Gastroesophageal sphincter (tissue), 4 donors: Measurements from ENCODE around the gene SHISA9. TPM values are rescaled to one million over a fixed set of nuclear protein-coding genes. Genes with fewer than 3 reads are reported as not detected.

Source experiments
- ATAC-seq: fragments of 150-250 bp; one replicate; pipeline ENCODE4 v1.9.1; 2016; ENCODE audit warnings: mild to moderate bottlenecking, moderate library complexity
- H3K27ac ChIP-seq, 4 donors: fragments of 200-600 bp; sonication (generic) in 3 of 4; 1 replicate in 3 of 4; 2 replicates in 1 of 4; pipeline ENCODE4 v1.5.1; 2016 to 2019
- H3K27me3 ChIP-seq: fragments of 200-600 bp; sonication (generic); one replicate; pipeline ENCODE4 v1.5.1; 2019
- H3K36me3 ChIP-seq, 2 donors: fragments of 200-600 bp; sonication (generic); one replicate each; pipeline ENCODE4 v1.5.1; 2019; ENCODE audit warnings: control low read depth in 1 of 2
- H3K4me1 ChIP-seq, 3 donors: fragments of 200-600 bp; sonication (generic); 1 replicate in 2 of 3; 2 replicates in 1 of 3; pipeline ENCODE4 v1.5.1; 2016 to 2019; ENCODE audit warnings: control low read depth in 2 of 3
- H3K4me3 ChIP-seq, 2 donors: fragments of 200-600 bp; sonication (generic); one replicate each; pipeline ENCODE4 v1.5.1; 2019; ENCODE audit warnings: mild to moderate bottlenecking in 1 of 2, moderate library complexity in 1 of 2
- H3K9me3 ChIP-seq, 3 donors: fragments of 200-600 bp; sonication (generic); one replicate each; pipeline ENCODE4 v1.5.1; 2017 to 2019; ENCODE audit warnings: control low read depth in 2 of 3
- CTCF ChIP-seq, 4 experiments: fragments of 200-600 bp in 2 of 4; fragments of 450-650 bp in 2 of 4; sonication (generic) in 1 of 4; IDR thresholded peaks; one replicate each; pipeline ENCODE4 v1.5.1; 2017 to 2019; ENCODE audit warnings: antibody characterized with exemption in 4 of 4, mild to moderate bottlenecking in 2 of 4, moderate library complexity in 2 of 4
- EP300 ChIP-seq: sonication (generic); formaldehyde crosslinking; IDR thresholded peaks from one replicate; pipeline ENCODE4 v1.6.1; 2017; ENCODE audit warnings: antibody characterized with exemption, mild to moderate bottlenecking
- POLR2A ChIP-seq, 2 donors: fragments of 450-650 bp; IDR thresholded peaks; one replicate each; pipeline ENCODE4 v1.6.1; 2017; ENCODE audit warnings: antibody characterized with exemption in 2 of 2, mild to moderate bottlenecking in 2 of 2, moderate library complexity in 1 of 2
- POLR2AphosphoS5 ChIP-seq: sonication (generic); formaldehyde crosslinking; IDR thresholded peaks from one replicate; pipeline ENCODE4 v1.6.1; 2017; ENCODE audit warnings: antibody characterized with exemption
- WGBS, 2 donors: methylation state at CpG; one replicate each; pipeline ENCODE4 v1.1.5; 2018; ENCODE audit warnings: low coverage in 1 of 2; 5-methylcytosine and 5-hydroxymethylcytosine counted together
- total RNA-seq, 4 donors: library from RNA; depleted of rRNA; stranded (reverse); fragments of >200 nt; gene quantifications; one replicate each; pipeline ENCODE4 v1.1.0, GENCODE V29; 2016

SHISA9 gene
- total RNA-seq, 4 donors from 2014 or later = 1.1 to 12.6 (median 4.9) TPM

GRCh38 chr16:12874186-12874585 lies 27.2 kb upstream of the SHISA9 start:
- Histone ChIP-seq H3K4me1 (no peaks in the 10 kb centered on the region), H3K36me3 (no peaks in the 10 kb centered on the region), H3K4me3 (no peak overlapping the region), H3K27me3 (peaks cover 36% of the 10 kb centered on the region), H3K9me3 (peaks cover 0 to 10% (median 0%) of the 10 kb centered on the region in 3 donors), H3K27ac (no peak overlapping the region)
- no peak for ATAC-seq
- WGBS, 2 donors = 34 to 100% methylated on average over 1 to 2 of the region's 2 CpGs
- TF ChIP-seq POLR2AphosphoS5 = no peak
- TF ChIP-seq POLR2A (IDR thresholded peaks at IDR 0.05) = no peak
- TF ChIP-seq EP300 = no peak
- TF ChIP-seq CTCF (IDR thresholded peaks at IDR 0.05) = no peak

GRCh38 chr16:12876778-12877177 lies 24.6 kb upstream of the SHISA9 start:
- no peaks in the 10 kb centered on the region for H3K4me1 ChIP-seq
- H3K27me3 ChIP-seq = peaks cover 27% of the 10 kb centered on the region
- no peaks in the 10 kb centered on the region for H3K9me3 ChIP-seq
- H3K27ac ChIP-seq = no peak overlapping the region
- H3K4me3 ChIP-seq = no peak overlapping the region
- ATAC-seq = no peak
- WGBS, 2 donors = 76 to 85% methylated on average over 5 of the region's 5 CpGs
- TF ChIP-seq POLR2AphosphoS5 = no peak
- no peak for TF ChIP-seq EP300
- no peak for TF ChIP-seq POLR2A (IDR thresholded peaks at IDR 0.05)
- no peak for TF ChIP-seq CTCF (IDR thresholded peaks at IDR 0.05)
- H3K36me3 ChIP-seq = no peaks in the 10 kb centered on the region

GRCh38 chr16:12878973-12879372 lies 22.4 kb upstream of the SHISA9 start:
- ATAC-seq = no peak
- TF ChIP-seq CTCF (IDR thresholded peaks at IDR 0.05) (no peak), POLR2A (IDR thresholded peaks at IDR 0.05) (no peak), EP300 (no peak), POLR2AphosphoS5 (no peak)
- H3K4me3 ChIP-seq = no peak overlapping the region
- no peaks in the 10 kb centered on the region for H3K9me3 ChIP-seq
- 75 to 88% methylated on average over 1 to 4 of the region's 4 CpGs for WGBS, 2 donors
- H3K4me1 ChIP-seq = no peaks in the 10 kb centered on the region
- H3K36me3 ChIP-seq = no peaks in the 10 kb centered on the region
- H3K27me3 ChIP-seq = peaks cover 20% of the 10 kb centered on the region
- H3K27ac ChIP-seq = no peak overlapping the region

- no peaks in the 10 kb centered on the region for H3K9me3 ChIP-seq
- no peaks in the 10 kb centered on the region for H3K36me3 ChIP-seq
- H3K4me1 ChIP-seq = no peaks in the 10 kb centered on the region
- H3K27me3 ChIP-seq = peaks cover 16% of the 10 kb centered on the region
- 100% methylated on average over 2 of the region's 2 CpGs; no CpG with 5 or more reads in 1 of the 2 donors for WGBS, 2 donors
- no peak overlapping the region for H3K4me3 ChIP-seq
- TF ChIP-seq POLR2A (IDR thresholded peaks at IDR 0.05) (no peak), CTCF (IDR thresholded peaks at IDR 0.05) (no peak)
- H3K27ac ChIP-seq = no peak overlapping the region
- no peak for ATAC-seq
These were observed 21.6 kb upstream of the SHISA9 start for GRCh38 chr16:12879812-12880211.

- peaks cover 11% of the 10 kb centered on the region for H3K27me3 ChIP-seq
- TF ChIP-seq EP300 = no peak
- TF ChIP-seq POLR2AphosphoS5 = no peak
- no peak for TF ChIP-seq CTCF (IDR thresholded peaks at IDR 0.05)
- no peak for TF ChIP-seq POLR2A (IDR thresholded peaks at IDR 0.05)
- H3K4me3 ChIP-seq = no peak overlapping the region
- no peak for ATAC-seq
- no peak overlapping the region for H3K27ac ChIP-seq
- no peaks in the 10 kb centered on the region for H3K9me3 ChIP-seq
- no peaks in the 10 kb centered on the region for H3K4me1 ChIP-seq
- 62 to 63% methylated on average over 1 to 3 of the region's 3 CpGs for WGBS, 2 donors
- H3K36me3 ChIP-seq = no peaks in the 10 kb centered on the region
These were observed 20.2 kb upstream of the SHISA9 start for GRCh38 chr16:12881182-12881581.
